A673 (cell line): Measurements from ENCODE around the gene ALDH1A3. TPM values are rescaled to one million over a fixed set of nuclear protein-coding genes. Genes with fewer than 3 reads are reported as not detected.

Source experiments
- BruUV-seq: library from RNA; stranded (reverse); fragments of 400-500 nt; replicated peaks from 2 replicates; lab custom pipeline; 2021; lab: Mats Ljungman, UMichigan
- CTCF ChIA-PET: fragments of 300-600 bp; sonication (Branson Sonifier 250); formaldehyde crosslinking; loops from one replicate; lab custom pipeline; 2022; ENCODE audit warnings: antibody characterized with exemption; lab: Charles Lee
- POLR2A ChIA-PET: fragments of 300-600 bp; sonication (Branson Sonifier 250); formaldehyde crosslinking; loops from one replicate; lab custom pipeline; 2022; ENCODE audit warnings: antibody characterized with exemption; ENCODE audit not compliant: low non-redundant PET; lab: Charles Lee
- DNase-seq: peaks from one replicate; pipeline ENCODE4 v3.0.0-alpha.2; 2015; ENCODE audit warnings: low spot score
- H3K27ac ChIP-seq: fragments of 200-600 bp; sonication (generic); 2 replicates; pipeline ENCODE4 v1.5.1; 2016; ENCODE audit warnings: mixed run types, low read depth, mild to moderate bottlenecking, mixed read lengths, antibody characterized with exemption, low read length; ENCODE audit not compliant: poor library complexity, severe bottlenecking
- H3K27me3 ChIP-seq: fragments of 200-600 bp; sonication (generic); replicated peaks from 2 replicates; pipeline ENCODE4 v1.6.1; 2017; ENCODE audit warnings: mixed run types, low read depth, mild to moderate bottlenecking, mixed read lengths, antibody characterized with exemption, low read length; ENCODE audit not compliant: insufficient read depth, poor library complexity
- H3K36me3 ChIP-seq: fragments of 200-600 bp; sonication (generic); 2 replicates; pipeline ENCODE4 v1.6.1; 2016; ENCODE audit warnings: mixed run types, mild to moderate bottlenecking, mixed read lengths, antibody characterized with exemption, low read length; ENCODE audit not compliant: insufficient read depth, poor library complexity, severe bottlenecking
- H3K4me1 ChIP-seq: fragments of 200-600 bp; sonication (generic); 2 replicates; pipeline ENCODE4 v1.6.1; 2017; ENCODE audit warnings: mixed run types, mild to moderate bottlenecking, mixed read lengths, antibody characterized with exemption, low read length; ENCODE audit not compliant: insufficient read depth, poor library complexity, severe bottlenecking
- H3K4me3 ChIP-seq: fragments of 200-600 bp; sonication (generic); 2 replicates; pipeline ENCODE4 v1.5.1; 2016; ENCODE audit warnings: low read depth, mixed run types, mild to moderate bottlenecking, mixed read lengths, low read length; ENCODE audit not compliant: poor library complexity, severe bottlenecking
- H3K9me3 ChIP-seq: fragments of 200-600 bp; sonication (generic); 2 replicates; pipeline ENCODE4 v1.6.1; 2016; ENCODE audit warnings: mixed run types, low read depth, mild to moderate bottlenecking, mixed read lengths, antibody characterized with exemption, low read length; ENCODE audit not compliant: poor library complexity, severe bottlenecking
- CTCF ChIP-seq: fragments of 300-800, 200-600 bp; sonication (generic); conservative IDR thresholded peaks from 2 replicates; pipeline ENCODE4 v1.5.1; 2017; ENCODE audit warnings: low read depth, mild to moderate bottlenecking, antibody characterized with exemption, low read length, moderate library complexity, mixed read lengths
- EZH2 ChIP-seq: fragments of 200-600 bp; sonication (generic); IDR thresholded peaks from 2 replicates; pipeline ENCODE4 v1.6.1; 2017; ENCODE audit warnings: borderline replicate concordance, low read depth, mild to moderate bottlenecking, mixed read lengths, antibody characterized with exemption, low read length; ENCODE audit not compliant: poor library complexity, severe bottlenecking
- intact Hi-C: fragments of 100-400 bp; cut with micrococcal nuclease; formaldehyde crosslinking; loops from one replicate; pipeline ENCODE4 v1.10.0; 2022; ENCODE audit not compliant: unreplicated experiment
- total RNA-seq: library from RNA; stranded (reverse); gene quantifications from 2 replicates; pipeline ENCODE4 v1.2.3, GENCODE V29; 2021

The ALDH1A3 gene
- total RNA-seq, 1 experiment from 2014 or later: 0.19 TPM

- no peak for TF ChIP-seq EZH2
- no peak for TF ChIP-seq CTCF
- no peaks in the 10 kb centered on the region for H3K36me3 ChIP-seq
- H3K9me3 ChIP-seq: no peaks in the 10 kb centered on the region
- no TSS peak for BruUV-seq
- no peak overlapping the region for H3K4me3 ChIP-seq
- no peak for DNase-seq
- ChIA-PET POLR2A (no interaction called here), CTCF (interaction anchor here (1.0 kb wide), 1 partner anchor 175 kb away, joined by 3 read pairs; no protein-coding TSS in a partner anchor)
- H3K4me1 ChIP-seq: no peaks in the 10 kb centered on the region
- H3K27me3 ChIP-seq: no peaks in the 10 kb centered on the region
- no peak overlapping the region for H3K27ac ChIP-seq
- intact Hi-C loops: no loop called here
Observed at GRCh38 chr15:100833417-100834389, 45.9 kb upstream of the ALDH1A3 start.

- H3K4me3 ChIP-seq: no peak overlapping the region
Observed at GRCh38 chr15:100834731-100835130, 44.9 kb upstream of the ALDH1A3 start.

GRCh38 chr15:100835636-100836035 is 44.0 kb upstream of the ALDH1A3 start:
- no peak for DNase-seq
- ChIA-PET POLR2A (no interaction called here), CTCF (no interaction called here)
- Histone ChIP-seq H3K36me3 (no peaks in the 10 kb centered on the region), H3K27me3 (no peaks in the 10 kb centered on the region), H3K4me3 (no peak overlapping the region), H3K4me1 (no peaks in the 10 kb centered on the region), H3K27ac (no peak overlapping the region), H3K9me3 (no peaks in the 10 kb centered on the region)
- TF ChIP-seq EZH2: no peak
- no peak for TF ChIP-seq CTCF
- no TSS peak for BruUV-seq
- intact Hi-C loops: no loop called here

More at GRCh38 chr15:100834731-100835130, 44.9 kb upstream of the ALDH1A3 start:
- intact Hi-C loops: no loop called here
- Histone ChIP-seq H3K27ac (no peak overlapping the region), H3K36me3 (no peaks in the 10 kb centered on the region), H3K27me3 (no peaks in the 10 kb centered on the region), H3K4me1 (no peaks in the 10 kb centered on the region), H3K9me3 (no peaks in the 10 kb centered on the region)
- CTCF ChIA-PET: interaction anchor here (1.0 kb wide), 1 partner anchor 174 kb away, joined by 3 read pairs; no protein-coding TSS in a partner anchor
- TF ChIP-seq CTCF (no peak), EZH2 (no peak)
- no peak for DNase-seq
- POLR2A ChIA-PET: no interaction called here
- BruUV-seq: no TSS peak
